Raji (cell line): Measurements from ENCODE around the gene CTNNA2.

ENCODE experiments used
- POLR2A ChIP-seq: IDR thresholded peaks from 2 replicates; pipeline ENCODE4 v1.6.1; 2011; ENCODE audit warnings: low read depth, low read length, control low read depth; ENCODE audit not compliant: insufficient read depth

CTNNA2 gene

DNA sequence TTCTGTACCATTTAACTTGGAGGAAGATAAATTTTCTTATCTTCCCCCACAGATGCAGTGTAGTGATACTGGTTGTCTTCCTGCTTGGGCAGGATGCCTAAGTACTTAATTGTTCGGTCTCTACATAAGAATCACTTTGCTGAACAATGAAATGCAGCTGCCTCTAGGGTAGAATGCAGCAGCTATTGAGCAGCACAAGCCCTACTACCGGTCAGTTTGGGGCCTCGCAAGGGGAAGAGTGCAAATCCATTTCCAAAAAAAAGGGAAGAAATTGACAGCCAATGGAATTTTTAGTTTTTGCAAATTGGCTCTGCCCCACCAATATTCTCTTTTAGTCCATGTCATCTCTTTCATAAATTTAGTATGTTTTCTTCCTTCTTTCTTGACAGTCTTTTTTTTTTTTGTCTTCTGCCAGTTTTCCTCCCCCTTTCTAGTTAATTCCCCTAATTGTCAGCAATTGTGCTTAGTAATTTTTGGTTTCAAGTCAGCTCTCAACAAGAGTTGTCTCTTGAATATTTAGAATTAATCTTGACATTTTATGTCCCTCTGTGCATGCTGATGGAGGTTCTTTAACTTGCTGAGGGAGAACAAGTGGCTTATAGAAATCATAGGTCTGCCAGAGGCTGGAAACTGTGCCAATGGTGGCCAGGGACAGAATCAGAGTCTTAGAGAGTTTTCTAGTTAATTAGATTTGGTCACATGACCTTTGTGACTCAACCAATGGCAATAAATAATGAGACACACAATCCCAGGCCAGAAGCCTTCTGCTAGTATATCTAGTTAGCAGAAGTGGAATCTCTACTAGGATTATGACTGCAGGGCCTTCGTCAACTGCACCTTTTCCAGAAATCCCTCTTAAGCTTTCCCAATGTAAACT lies 270.0 kb downstream of the CTNNA2 start:
- TF ChIP-seq POLR2A: no peak

DNA sequence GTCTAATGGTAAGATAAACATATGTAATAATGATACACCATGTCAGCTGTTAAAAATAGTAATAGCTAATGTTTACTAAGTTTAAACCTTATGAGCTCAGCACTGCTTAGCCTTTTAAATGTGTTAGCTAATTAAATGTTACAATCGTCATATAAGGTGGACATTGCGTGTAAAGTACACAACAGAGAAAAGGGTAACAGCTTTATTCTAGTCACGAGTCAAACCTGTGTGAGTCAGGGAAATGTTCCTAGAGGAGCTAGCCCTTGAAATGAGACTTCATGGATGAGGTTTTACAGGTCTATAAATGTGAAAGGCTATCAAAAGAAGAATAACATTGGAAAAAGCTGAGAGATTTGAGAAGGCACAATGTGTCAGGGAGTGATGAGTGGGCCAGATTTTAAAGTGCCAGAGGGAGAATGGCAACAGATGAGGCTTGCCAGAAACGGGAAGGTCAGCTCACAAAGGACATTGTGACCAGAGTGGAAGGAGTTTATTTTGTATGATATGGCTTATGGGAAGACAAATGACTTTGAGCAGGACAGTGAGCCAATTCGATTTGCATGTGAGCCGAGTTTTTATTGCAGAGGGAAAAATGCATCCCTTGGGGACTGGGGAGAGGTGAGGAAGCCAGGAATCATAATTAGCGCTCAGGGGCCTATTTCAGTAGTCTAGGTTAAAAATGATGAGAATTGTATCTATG lies 276.3 kb downstream of the CTNNA2 start:
- no peak for TF ChIP-seq POLR2A

DNA sequence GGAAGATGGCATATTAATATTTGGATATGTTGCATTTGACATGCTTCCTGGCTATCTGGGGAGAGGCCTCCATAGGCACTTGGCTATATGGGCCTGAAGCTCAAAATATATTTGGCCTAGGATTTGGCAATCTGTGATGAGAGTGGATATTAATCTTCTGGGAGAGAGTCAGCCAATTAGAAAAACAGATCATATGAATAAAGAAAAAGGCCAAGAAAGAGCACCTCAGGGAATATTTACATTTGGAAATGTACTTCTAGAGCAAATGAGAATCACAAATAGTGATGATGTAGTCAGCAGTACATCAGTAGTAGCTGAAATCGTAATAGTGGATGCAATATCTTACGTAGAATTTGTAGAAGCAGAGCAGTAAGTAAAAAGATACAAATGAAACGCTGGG lies 277.0 kb downstream of the CTNNA2 start:
- TF ChIP-seq POLR2A: no peak

DNA sequence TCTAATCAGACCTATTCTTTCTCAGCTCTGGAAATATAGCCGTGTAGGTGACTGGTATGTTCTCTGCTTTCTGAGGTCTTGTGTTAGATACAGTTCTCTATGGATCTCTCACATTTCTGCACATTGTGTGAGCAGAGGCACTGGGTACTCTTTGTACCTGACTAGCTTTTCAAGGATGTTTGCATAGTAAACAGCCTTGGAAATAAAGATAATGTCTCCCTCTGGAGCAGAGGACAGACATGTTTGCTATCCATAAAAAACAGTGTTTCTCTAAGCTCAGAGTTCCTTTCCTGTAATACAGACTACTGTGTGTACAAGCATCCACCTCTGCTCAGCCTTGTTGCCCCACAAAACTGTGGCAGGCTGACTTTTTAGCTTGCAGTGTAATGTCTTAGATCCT lies 279.2 kb downstream of the CTNNA2 start:
- TF ChIP-seq POLR2A: no peak

DNA sequence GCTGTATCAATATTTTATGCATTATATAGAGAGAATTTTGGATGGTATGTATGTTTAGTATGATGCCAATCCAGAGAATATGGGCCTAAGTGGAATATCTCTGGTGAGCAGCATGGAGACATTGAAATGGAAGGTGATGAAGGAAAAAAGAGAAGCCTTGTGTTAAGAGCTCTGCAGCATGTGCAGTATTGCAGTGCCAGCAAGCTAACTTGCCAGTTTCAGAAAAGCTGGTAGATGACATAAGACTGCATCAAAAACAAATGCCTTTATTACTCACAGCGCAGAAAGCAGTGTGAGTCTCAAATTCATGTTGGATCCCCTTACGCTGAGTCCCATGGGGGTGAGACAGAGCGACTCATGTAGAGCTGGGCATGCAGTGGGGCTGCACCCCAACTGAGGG lies 280.2 kb downstream of the CTNNA2 start:
- TF ChIP-seq POLR2A: no peak

DNA sequence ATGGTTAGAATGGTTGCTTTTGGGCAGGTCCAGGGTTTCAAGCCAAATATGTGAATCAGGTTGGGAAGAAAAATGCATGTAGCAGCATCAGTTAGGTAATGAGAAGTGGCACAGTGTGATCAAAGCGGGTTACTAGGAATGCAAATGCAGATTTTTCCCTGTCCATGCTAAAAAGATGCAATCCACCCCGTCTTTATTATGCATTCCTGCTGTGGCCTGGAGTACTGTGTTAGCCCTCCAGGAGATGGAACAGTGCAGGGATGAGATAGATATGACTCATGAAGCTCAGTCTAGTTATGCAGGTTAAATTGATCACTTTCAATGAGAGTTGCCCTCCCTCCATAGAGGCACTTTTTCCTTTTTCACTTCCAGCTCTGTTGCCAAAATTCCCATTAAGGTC lies 283.8 kb downstream of the CTNNA2 start:
- no peak for TF ChIP-seq POLR2A

DNA sequence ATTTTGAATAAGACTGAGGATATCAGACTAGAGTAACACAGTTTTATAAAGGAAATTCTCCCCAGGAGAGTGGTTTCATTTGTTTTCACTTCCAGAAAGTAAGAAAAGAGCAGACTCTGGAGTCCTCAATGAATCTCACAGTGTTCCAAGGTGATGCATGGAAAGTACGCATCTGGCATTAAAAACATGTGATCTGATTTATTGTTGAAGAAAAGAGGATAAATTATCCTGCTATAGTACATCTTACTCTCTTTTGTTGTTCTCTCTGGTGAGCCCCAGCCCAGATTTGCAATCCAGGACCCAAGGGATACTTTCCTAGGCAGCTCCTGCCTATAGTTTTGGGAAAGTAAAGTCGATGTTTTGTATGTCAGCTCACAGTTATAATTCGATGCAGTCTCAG lies 285.9 kb downstream of the CTNNA2 start:
- no peak for TF ChIP-seq POLR2A

DNA sequence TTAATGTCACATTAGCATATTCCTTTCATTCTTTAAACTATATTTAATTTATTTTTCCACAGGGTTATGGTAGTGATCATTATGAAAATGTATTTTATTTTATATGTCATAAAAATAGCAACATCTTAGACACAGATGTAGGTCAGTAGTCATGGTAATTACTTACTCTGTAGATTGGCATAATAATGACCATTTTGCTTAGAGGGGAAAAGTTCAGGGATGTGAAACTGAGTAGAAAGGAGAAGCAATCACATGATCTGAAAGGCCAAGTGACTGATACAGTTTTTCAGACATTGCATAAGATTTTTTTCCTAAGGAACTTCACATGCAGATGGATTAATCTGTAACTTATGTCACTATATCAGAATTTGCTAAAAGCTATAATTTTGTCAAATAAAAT lies 286.9 kb downstream of the CTNNA2 start:
- TF ChIP-seq POLR2A: no peak

DNA sequence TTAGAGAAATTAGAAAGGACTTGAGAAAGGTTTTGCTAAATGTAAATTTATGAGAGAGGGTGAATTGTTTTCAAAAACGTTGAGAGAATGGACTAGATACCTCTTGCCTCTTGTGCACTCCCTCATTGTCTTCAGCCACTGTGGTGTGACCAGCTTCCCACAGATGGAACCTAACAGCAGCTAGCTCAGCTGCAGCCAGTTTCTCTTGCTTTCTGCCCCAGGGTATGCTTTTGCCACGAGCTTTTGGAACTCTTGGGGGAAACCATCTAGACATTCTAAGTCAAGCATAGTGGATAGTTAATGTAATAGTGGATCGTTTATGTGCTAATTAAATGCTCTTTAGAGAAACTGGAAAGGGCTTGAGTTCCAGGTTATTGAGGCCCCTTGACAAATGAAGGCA lies 288.2 kb downstream of the CTNNA2 start:
- TF ChIP-seq POLR2A: no peak

DNA sequence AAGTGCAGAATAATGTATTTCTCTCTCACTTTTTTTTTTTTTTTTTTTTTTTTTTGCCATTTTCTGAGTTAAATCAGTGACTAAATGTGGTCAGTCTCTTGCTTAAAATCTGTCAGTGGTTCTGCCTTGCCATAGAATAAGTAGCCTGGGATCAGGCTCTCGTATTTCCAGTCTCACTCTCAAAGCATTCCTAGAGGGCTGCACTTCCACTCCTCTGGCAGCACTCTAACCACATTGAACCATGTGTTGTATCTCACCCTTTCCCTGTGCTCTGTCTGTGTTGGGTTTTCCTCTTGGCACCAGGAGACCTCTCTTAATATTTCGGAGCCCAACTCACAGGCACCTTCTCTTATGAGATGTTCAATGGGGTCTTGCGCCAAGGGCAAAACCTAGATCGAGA lies 304.4 kb downstream of the CTNNA2 start:
- TF ChIP-seq POLR2A: no peak

DNA sequence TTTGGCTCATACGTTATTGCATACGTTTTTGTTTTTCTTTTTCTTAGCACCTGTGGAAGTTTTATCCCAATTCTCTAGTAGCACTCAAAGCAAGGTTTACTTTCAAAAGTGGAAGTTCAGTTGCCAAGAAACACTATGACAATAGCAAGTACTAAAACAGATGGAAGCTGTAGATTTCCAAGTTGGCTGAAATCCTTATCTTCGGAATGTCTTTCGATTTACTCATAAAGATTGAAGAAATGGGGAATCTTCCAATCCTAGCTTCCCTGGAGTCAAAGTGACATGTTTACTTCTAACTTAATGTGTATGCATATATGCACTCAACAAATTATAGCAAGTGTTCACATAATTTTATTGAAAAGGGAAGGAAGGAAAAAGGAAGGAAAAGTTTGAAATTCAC lies 307.4 kb downstream of the CTNNA2 start:
- TF ChIP-seq POLR2A: no peak

DNA sequence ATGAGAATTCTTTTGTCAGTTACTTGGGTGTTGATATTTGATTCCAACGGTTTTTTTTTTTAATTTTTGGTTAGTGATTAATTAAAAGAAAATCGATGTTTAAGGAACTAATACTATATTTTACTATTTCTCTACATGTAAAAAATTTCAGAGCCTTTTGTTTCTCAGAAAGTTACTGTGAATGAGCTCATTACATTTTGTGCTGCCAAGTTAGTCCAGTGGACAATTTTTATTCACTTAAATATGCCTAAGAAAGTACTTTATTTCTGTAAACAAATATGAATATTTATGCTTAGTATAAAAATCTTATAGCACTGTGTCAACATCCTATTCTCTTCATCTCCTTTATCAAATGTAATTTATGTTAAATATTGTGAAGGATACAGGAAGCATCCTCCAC lies 309.3 kb downstream of the CTNNA2 start:
- no peak for TF ChIP-seq POLR2A

DNA sequence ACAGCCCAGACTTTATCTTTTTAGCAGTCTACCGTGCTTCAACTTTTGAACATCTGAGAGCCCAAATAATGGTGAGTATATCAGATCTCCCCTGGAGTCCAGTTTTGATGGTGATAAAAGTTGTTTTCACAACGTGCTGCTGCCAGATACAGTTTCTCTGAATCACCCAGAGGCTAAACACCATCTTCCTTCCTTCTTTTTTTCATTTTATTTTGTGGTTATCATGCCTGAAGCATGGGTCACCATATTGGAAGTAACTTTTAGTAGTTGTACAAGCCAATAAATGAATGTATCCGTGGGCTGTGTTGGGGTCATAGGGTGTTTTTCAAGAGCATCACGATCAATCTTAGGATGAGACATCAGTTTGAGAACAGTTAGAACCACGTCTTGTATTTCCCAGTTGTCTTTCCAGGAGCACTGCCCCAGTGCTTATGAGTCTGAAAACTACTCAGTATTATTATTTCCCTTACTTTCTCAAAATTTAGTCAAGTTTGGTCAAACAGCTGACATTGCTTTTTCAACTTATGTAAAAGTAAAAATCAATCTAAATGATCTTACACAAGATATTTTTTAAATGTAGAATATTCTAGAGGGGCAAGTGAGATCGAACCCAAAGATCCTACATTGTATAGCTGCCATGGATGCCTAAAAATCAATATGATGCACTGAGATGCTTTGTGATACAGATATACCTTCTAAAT lies 311.4 kb downstream of the CTNNA2 start:
- no peak for TF ChIP-seq POLR2A

DNA sequence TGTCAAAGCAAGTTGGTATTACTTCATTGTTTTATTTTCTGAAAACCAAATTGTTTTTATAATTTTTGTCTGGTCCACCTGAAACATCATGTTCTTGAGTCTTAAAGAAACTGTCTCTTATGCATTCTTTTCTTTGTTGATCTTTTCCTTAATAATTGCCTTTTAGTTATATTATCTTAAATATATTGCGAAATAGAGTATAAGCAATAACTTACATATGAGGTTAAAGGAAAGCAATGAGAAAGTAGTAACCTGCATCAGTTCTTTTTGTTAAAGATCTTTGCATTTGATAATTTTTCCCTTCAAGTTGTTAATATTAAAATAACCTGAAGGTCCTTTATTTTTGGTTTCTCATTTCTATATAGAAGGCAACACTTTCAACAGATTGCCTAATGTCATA lies 315.0 kb downstream of the CTNNA2 start:
- no peak for TF ChIP-seq POLR2A

DNA sequence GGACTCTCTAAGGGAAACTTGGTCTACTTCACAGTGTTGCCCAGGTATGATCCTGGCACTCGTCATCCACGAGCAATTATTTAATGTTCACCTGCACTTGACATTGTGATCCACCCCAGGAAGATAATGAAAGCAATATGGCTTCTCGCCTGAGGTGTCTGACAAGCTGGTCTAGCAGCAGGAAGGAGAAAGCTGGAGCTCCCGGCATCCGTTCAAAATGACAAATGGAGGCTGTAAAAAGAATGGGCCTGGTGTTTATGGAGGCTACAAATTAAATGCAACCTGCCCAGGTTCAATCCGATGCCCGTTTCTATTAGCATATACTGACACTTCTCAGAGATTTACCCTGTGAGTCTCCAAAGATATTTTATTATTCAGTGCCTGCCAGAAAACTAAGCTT lies 317.6 kb downstream of the CTNNA2 start:
- TF ChIP-seq POLR2A: no peak

DNA sequence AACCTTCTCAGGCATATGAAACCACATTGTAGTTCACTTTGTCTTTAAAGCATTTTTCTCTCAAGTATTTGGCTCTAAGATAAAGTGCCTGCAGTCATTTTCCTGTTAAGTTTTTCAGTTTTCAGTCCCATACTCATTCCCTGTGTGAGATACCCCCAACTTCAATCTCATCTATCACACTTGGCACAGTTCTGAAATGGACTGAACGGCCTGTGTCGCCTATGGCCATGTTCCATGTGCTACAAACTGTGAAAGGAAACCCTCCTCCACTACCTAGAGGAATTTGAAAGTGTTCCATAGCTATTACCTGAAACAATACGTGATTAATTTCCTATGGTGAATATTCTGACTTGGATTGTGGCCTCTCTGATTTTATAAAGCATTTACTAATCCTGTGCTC lies 319.1 kb downstream of the CTNNA2 start:
- no peak for TF ChIP-seq POLR2A

DNA sequence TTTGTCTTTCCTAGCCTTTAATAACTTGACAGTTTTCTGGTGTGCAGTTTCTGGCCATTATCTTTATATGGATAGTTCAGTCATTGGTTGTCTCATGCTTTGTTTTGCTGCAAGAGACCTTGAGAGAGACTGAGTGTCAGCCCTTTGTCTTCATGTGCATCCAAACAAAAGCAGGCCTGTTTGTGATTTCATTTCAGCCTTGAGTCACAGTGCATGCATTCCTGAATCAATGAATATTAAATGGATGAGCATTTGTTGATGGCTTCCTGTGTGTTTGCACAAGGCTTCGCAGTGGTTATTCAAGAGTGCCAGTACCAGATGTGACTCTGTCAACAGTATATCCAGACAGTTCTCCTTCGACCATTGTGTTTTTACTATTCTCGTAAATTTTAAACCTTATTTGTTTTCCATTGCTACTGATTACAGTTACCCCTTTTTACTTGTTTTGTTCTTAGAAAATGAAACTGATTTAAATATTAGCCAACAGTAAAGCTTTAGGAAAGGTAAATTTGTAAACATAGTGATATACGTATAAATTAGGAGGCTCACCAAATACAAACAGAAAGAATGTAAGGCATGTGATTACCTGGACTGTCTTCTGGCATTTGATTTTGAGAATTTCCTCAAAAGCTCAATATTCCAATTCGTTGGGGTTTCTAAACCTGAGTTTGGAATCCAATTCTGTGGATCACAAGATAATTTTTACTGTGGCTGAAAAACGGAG lies 319.8 kb downstream of the CTNNA2 start:
- TF ChIP-seq POLR2A: no peak
